Activated CD8-positive, alpha-beta memory T cell treated with anti-CD3 and anti-CD28 coated beads, Interleukin-2, amount 50 U/mL, for 1 hour (primary cell): Measurements from ENCODE around the gene BRAF.
"Not testable (repeated sequence)": the region's sequence is repeated elsewhere in the genome, so short reads cannot be mapped to it uniquely, and the experiment has no call there.

Source experiments
- DNase-seq: peaks from one replicate; pipeline ENCODE4 v3.0.0-alpha.2; 2020; ENCODE audit errors: extremely low read depth

BRAF gene

DNA sequence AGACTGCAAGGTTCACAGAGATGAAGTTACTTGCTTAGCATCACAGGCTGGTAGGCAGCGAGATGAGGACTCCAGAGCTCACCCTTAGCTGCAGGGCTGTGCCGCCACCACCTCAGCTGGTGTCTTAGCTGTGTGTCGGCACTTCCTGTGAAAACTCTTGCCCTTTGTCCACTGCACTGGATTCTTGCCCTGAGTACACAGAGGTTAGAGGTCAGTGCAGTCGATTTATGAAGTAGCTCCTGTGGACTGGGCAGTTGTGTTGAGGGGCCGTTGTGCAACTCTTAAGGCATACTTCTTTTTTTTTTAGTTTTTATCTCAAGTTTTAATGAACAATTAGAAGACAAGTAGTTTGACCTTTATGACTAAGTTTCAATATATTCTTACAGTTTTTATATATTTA, 217.6 kb downstream of the BRAF start:
- no peak for DNase-seq

DNA sequence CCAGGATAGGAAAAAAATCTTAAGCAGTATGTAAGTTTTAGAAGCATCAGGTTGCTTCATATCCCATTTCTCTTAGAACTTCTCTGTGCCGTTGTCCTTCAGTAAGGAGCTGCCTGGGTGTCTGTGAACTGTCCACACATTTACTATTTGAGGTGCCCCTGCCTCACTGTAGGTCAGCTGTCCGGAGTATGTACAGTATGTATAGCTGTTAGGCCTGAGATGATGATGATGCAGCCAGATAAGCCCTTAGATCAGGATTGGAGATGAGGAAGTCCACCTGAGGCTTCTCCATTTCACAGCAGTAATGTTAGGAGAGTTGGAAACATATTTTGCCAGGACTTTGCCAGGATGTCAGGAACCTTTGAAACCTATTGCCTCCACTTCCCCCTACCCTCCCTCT, 220.5 kb downstream of the BRAF start:
- no peak for DNase-seq

DNA sequence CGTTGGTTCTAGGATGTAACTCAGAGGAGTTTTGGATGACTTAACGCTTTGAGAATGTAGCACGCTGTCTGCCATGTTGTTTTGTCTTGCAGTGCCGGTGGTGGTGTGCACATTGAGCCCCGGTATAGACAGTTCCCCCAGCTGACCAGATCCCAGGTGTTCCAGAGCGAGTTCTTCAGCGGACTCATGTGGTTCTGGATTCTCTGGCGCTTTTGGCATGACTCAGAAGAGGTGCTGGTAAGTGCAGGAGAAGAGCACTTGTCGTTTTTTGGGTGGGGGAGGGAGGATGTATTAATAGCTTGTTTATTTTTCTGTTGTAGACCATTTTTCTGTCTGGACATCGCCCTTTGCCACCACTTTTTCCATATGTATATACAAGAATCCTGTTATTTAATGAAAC, 222.0 kb downstream of the BRAF start:
- DNase-seq: no peak

DNA sequence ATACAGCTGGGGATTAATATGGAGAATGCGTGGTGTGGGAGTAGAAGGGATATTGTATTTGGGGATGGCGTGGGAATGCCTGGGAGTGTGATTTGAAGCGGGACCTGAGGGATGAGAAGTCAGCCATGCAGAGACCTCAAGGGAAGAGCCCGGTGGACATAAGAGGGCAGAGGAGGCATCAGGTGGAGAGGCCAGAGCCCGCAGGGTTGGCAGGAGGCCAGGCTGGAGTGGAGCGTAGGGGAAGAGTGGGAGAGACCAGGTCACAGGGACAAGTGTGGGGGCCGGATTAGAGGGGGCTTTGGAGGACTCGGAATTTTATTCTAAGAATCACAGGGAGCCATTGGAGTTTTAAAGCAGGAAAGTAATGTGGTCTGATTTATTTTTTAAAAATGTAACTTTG, 226.3 kb downstream of the BRAF start:
- no peak for DNase-seq

DNA sequence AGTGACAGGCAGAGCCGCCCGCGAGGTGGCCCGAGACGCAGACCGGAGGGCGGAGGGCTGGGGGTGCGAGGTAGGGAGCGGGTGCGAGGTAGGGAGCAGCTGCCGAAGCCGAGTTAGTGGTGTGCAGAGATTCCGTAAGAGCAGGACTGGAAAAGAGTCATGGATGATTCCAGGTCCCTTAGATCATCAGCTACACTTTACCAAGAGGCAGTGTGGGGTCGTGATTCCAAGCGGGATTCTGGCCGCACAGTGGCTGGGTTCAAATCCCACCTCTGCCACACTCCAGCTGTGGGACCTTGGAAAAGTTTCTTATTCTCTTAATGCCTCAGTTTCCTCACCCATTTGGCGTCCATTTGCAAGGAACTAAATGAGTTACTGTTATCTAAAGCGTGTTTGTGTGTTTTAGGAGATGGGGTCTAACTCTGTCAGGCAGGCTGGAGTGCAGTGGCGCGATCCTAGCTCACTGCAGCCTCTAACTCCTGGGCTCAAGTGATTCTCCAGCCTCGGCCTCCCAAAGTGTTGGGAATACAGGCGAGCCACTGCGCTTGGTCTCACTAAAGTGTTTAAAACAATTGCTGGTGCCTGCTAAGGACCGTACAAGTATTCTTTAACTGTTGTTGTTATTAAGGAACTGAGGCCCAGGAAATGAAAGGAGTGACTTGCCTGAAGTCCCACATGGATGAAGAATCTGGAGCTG, 227.1 kb downstream of the BRAF start:
- no peak for DNase-seq

DNA sequence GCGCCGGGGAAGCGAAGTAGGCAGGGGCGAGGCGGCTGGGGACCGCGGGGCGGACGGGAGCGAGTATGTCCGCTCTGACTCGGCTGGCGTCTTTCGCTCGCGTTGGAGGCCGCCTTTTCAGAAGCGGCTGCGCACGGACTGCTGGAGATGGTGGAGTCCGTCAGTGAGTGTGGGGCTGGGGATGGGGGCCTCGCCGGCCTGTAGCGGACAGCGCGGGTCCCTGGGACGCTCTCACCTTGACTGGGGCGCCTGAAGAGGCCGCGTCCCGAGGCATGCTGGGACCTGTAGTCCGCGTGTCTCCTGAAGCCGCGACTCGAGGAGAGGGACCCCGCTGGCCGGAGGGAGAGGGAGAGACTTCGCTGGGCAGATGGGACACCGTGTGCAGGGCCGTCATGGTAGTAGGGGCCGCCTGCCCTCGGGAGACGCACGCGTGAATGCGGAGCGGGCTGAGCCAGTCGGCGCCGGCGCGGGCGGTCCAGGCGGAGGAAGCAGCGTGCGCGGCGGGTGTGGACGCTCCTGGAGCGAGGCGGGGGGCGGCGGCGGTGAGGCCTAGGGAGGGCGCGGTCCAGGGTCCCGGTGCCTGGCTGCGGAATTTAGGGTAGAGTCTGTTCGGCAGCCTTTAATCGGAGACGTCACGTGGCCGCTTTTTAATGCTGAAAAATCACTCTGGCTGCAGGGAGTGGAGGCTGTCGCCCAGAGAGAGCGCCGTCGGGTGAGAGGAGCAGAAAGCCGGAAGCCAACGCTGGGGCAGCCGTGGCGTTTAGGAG, 227.9 kb downstream of the BRAF start, which contains the start of gene NDUFB2:
NDUFB2 (plus strand) TSS at position 29 of the 767 bp plus-strand sequence; CDS start at position 66, 37 bp downstream.
- DNase-seq: no peak

DNA sequence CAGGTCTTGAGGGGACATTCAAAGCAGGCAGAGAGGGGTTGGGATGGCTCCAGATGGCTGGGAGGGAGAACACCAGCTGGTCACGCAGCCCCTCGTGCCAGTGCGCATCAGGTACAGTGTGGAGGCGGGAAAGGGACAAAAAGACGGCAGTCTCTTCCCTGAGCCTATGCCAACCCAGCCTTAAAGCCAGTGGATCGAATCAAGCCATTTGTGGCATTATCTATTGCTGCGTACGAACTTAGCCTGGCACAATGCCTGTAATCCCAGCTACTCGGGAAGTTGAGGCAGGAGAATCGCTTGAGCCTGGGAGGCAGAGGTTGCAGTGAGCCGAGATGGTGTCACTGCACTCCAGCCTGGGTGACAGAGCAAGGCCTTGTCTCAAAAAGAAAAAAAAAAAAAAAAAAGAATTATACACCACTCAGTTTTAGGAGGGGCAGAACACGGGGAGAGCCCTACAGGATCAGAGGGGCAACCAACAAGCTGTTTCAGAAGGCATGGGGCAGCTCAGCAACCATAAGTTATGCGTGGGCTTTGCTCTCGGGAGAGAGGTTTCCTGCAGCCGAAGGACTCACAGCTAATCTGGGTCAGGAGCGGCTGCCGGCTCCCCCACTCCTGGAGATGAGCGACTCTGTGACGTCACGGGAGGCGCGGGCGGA, 228.6 kb downstream of the BRAF start:
- DNase-seq: peak; percentile 85

DNA sequence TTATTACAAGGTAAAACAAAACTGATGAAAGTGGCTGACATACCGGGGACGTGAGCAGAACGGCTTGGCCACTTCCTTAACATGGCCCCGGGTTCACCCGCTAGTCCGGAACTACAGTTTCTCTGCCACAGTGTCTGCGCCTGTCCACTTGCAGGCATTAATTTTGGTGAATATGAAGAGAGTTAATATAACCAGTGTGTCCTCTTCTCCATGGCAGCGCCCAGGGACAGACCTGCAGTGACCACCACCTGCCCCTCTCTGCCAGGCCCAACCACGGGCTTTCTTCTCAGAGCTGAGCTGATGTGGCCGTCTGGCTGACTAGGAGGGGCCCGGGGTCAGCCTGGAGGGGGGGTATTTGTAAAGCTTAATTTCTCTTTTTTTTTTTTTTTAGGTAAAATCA, 229.3 kb downstream of the BRAF start:
- DNase-seq: no peak

DNA sequence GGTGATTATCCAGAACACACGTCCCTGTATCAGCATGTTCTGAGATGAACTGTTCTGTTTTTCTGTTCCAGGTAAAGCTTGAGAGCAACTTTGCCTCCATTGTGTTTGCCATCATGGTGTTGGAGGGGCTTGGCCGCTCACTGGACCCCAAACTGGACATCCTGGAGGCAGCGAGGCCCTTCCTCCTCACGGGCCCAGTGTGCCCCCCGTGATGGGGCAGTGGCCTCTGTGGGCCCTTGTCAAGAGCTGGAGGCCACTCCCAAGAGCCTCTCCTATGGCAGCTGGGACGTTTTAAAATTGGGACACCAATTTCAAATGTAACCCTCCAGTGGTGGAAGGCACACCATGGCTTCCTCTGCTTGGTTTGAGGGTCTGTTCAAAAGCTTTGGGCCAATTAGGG, 230.1 kb downstream of the BRAF start:
- no peak for DNase-seq

DNA sequence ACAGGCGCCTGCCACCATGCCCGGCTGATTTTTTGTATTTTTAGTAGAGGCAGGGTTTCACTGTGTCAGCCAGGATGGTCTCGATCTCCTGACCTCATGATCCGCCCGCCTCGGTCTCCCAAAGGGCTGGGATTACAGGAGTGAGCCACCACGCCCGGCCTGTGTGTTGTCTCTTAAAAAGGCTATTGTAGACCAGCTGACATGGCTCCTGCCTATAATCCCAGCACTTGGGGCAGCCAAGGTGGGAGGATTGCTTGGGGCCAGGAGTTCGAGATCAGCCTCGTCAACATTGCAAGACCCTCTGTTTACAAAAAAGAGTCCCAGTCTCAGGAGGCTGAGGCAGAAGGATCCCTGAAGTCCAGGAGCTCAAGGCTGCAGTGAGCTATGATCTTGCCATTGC, 230.9 kb downstream of the BRAF start:
- not testable (repeated sequence) for DNase-seq

DNA sequence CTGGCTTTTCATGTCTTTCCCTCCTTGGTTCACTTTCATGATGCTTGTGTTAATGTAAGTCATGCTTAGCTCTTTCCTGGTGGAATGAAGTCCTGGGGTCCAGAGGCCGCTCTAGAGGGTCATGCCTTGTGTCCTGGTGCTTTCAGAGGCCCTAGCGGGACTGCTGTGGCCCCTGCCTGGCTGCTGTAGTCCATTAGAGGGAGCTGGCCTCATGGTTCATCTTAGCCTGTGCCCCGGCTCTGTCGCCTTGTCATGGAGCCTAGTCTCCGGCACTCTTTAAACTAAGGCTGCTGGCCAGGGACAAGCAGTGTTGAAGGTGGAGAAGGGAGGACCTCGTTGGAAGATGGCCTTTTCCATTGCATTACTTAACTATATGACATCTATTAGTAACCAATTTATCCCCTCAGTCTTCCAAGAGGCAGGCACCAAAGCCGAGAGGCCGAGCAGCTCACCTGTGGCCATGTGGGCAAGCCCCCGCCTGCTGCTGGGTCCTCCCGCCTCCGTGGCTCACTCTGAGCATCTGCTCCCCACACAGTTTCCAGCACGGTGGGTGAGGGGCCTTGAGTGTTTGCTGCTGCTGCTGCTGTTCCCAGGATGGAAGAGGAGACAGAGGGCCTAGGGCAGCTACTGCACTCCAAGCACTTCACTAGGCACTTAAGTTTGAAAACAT, 233.2 kb downstream of the BRAF start:
- no peak for DNase-seq

DNA sequence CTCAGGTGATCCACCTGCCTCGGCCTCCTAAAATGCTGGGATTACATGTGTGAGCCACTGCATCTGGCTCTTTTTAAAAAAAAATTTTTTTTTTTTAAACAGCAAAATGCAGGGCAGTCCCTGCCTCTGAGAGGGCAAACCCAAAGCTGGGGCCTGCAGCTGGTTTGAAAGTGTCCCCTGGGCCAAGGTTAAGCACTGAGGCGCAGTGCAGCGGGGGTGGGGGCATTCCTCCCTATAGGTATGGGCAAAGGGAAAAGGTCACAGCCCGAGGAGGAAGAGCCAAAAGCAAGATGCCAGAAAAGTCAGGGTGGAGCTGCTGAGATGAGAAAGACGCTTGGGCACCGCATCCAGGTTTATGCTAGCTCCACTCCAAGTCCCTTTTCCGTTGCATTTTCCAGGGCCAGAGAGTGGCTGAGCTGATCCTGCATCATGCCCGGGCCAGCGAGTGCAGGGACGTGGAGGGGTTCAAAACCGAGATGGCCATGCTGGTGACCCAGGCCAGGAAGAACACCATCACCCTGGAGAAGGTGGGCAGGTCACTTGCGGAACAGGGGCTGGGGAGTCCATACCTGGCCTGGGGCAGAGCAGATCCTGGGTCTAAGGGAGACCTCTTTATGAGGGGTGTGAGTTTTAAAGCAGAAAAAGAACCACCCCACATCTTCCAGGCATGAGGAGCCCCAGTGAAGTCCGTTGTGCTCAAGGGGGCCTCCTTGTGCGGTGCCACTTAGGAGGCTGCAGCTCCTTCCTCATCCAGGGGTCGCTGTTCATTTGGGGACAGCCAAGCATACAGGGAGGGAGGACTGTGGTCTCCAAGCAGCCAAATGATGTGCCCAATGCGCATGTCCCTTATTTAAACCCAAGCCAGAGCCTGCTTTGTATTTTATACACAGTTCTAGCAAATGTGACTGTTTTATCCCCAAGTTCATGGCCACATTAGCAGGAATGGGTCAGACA, 235.3 kb downstream of the BRAF start:
- no peak for DNase-seq

DNA sequence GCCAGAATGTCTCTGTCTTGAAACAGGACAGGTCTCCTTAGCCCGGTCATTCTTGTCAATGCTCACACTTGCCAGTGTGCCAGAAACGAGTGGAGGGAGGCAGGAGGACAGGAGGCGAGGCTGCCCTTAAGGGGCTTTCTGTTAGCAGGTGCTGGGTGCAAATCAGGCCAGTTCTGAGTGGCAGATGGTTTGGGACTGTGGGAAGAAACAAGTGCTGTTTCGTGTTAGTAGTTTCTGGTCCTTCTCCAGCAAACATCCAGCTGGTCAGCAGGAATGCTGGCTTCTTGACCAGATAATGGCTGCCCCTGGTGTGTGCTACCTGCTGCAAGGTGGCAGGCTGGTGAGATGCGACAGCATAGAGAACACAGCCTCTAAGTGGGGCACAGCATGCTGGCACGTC, 236.4 kb downstream of the BRAF start:
- no peak for DNase-seq

DNA sequence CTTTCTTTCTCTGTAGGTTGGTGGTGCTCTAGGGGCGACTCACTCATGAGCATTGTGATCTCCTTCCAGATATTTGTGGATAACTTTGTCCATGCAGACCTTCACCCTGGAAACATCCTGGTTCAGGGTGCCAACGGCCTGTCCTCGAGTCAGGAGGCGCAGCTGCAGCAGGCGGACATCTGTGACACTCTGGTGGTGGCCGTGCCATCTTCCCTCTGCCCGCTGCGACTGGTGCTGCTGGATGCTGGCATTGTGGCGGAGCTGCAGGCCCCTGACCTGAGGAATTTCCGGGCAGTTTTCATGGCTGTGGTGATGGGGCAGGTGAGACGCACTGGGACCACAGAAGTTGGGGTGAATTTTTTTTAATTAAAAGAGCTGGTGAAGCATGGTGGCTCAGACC, 237.8 kb downstream of the BRAF start:
- no peak for DNase-seq

DNA sequence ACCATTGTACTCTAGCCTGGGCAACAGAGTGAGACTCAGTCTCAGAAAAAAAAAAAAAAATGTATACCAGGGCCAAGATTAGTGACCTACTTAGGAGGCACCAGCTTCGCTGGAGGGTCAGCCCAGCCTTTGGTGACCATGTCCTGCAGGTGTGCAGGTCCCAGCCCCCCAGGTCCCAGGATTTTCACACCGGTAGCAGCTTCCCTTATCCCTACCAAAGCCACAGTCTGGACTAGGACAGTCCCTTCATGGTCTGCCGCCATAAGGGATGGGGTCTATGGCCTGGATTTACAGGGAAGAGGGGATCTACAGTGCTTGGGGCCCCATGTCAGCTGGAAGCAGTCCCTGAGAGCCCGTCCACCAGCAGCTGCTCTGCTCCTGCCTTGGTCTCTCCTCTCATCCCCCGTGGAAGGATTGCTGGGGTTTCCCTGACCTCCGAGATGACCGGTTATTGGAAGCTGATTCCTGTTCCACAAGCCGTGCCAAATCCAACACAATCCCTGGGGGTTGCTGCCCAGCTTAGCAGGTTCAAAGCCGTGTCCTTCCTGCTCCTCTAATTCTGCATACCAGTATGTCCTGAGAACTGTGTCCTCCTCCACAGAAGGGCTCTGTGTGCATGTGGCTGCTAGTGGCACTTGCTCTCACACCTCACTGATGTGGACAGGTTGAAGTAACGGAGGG, 239.2 kb downstream of the BRAF start:
- no peak for DNase-seq

DNA sequence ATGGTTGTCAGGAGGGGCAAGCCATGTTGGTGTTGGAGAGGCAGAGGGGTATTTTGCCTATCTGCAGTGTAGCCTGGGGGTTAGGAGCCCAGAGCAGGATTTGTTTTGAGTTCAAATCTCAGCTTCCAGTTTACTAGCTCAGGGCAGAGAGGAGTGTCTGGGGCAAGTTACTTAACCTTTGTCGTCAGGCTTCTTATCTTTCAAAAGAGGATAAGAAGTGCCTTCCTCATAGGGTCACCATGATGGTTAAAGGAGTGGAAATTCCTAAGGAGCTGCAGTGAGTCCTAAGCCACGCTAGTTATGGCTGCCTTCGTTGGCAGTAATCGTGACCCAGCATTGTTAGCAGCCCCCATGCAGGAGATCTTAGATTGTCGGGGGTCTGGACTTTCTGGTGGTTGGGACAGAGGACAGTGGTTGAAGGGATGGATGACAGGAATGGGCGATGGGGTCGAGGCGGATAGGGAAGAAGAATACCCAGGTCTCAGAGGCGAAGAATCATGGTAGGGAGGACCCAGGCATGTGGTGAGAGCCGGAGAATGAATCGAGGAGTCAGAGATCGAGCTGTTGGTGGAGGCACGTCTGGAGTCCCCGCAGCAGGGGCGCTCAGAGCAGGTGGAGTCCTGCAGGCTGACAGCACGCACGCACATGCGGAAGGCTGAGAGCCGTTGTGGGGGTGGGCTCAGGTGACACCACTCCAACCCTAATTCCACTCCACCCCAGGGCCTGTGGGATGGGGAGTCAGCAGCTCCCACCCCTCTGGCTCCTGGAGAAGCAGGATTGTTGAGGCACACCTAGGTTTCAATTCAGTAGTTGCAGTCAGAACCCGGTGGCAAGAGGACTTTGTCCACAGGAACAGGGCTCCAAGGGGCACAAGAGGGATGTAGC, 240.4 kb downstream of the BRAF start:
- DNase-seq: no peak

DNA sequence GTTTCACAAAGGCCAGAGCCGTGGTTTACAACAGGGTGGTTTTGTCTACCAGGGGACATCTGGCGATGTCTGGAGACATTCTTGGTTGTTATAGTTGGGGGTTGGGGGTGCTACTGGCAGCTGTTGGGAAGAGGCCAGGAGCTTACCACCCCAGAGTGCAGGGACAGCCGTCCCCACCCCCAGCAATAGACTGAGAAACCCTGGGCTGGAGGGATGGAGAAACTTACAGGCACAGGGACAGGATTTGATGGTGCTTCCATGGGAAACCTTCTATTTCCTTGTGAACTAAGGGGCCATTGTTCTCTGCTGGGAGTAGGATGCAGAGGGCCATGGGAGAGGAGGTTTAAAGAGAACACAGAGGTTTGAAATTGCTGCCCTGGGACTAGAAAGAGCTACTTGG, 241.1 kb downstream of the BRAF start:
- DNase-seq: no peak

DNA sequence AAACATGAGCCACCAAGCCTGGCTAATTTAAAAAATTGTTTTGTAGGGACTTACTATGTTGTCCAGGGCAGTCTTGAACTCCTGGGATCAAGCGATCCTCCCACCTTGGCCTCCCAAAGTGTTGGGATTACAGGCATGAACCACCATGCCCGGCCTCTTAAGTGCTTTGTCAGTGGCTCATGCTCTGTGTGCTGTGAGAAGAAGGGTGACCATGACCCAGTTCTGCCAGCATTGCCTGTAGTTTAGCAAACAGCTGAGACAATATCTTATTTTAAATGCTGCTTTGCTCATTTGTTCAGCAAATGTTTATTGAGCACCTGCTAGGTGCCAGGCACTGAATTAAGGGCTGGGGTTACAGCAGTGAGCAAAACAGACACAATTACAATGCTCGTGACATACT, 243.0 kb downstream of the BRAF start:
- DNase-seq: no peak

DNA sequence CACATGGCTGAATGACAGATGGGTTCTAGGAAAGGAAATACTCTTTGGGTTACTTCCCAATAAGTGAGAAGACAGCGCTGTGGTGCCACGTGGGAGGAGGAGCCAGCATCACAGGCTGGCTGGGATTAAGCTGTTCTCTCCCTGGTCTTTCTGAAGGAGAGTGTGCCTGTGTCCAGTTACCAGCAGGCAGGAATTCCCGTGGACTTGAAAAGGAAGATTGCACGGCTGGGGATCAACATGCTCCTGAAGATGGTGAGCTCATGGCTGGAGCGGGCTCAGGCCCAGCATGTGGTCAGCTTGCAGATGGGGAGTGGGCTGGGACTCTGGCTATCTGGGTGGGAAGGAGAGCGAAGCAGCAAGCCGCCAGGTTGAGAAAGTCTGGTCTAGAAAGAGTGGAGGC, 243.8 kb downstream of the BRAF start:
- DNase-seq: no peak

DNA sequence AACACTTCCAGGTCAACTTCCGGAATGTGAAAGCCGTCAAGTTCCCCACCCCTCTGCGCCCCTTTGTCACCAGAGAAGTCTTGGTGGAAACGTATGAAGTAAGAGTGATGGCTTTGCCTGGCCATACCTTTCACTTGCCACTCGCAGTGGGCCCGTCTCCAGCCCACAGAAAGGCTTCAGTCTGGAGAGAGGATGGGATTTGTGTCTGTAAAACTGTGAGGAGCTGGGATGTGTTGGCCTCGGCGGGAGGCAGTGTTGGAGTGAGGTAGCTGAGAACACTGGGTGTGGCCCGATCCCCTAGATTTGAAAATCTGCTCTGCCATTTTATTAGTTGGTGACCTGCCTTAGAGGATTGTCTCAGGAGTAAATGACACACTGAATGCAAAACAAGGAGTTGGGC, 245.5 kb downstream of the BRAF start:
- DNase-seq: no peak
